ENCODE results near the gene KRTAP5-3.

DNA sequence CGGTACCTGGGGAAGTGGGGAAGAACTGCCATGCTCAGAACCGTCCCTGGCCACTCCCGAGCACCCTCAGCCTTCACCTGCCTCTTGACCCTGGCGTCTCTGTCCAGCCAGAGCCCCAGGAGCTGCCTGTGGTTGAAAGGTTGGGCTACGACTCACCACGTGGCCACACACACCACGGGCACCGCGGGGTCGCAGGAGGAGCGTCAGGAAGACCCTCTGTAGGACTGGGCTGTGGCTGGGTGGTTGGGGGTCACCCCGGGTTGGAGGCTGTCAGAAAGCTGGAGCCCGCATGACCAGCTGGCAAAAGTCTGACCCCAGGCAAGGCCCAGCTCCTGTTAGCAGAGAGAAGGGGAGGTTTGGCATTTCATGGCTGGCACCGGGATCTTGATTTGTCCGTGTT is 32.8 kb upstream of the KRTAP5-3 start:
- TF ChIP-seq, protein P1, sequence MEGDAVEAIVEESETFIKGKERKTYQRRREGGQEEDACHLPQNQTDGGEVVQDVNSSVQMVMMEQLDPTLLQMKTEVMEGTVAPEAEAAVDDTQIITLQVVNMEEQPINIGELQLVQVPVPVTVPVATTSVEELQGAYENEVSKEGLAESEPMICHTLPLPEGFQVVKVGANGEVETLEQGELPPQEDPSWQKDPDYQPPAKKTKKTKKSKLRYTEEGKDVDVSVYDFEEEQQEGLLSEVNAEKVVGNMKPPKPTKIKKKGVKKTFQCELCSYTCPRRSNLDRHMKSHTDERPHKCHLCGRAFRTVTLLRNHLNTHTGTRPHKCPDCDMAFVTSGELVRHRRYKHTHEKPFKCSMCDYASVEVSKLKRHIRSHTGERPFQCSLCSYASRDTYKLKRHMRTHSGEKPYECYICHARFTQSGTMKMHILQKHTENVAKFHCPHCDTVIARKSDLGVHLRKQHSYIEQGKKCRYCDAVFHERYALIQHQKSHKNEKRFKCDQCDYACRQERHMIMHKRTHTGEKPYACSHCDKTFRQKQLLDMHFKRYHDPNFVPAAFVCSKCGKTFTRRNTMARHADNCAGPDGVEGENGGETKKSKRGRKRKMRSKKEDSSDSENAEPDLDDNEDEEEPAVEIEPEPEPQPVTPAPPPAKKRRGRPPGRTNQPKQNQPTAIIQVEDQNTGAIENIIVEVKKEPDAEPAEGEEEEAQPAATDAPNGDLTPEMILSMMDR (IDR thresholded peaks at IDR 0.05) = no peak
- no peak for TF ChIP-seq ZFX (IDR thresholded peaks at IDR 0.05; ENCODE audit: borderline replicate concordance)
